GM23248 (cell line): ENCODE measurements around the gene ROMO1. TPM values are rescaled to one million over a fixed set of nuclear protein-coding genes. Genes with fewer than 3 reads are reported as not detected.
A peak's percentile ranks its signal among the peaks of the same experiment; 100 is the strongest.

ENCODE experiments used
- DNase-seq: peaks from one replicate; pipeline ENCODE4 v3.0.0-alpha.2; 2015
- H2AFZ ChIP-seq: fragments of 200-600 bp; sonication (generic); 2 replicates; pipeline ENCODE4 v1.6.1; 2016; ENCODE audit warnings: antibody characterized with exemption
- H3F3A ChIP-seq: fragments of 200-600 bp; sonication (generic); 2 replicates; pipeline ENCODE4 v1.6.1; 2016; ENCODE audit warnings: mild to moderate bottlenecking, antibody characterized with exemption, mixed run types; ENCODE audit not compliant: insufficient read depth
- H3K27ac ChIP-seq: fragments of 200-600 bp; sonication (generic); 2 replicates; pipeline ENCODE4 v1.5.1; 2016; ENCODE audit warnings: mild to moderate bottlenecking
- H3K27me3 ChIP-seq: fragments of 200-600 bp; sonication (generic); replicated peaks from 2 replicates; pipeline ENCODE4 v1.6.1; 2016; ENCODE audit warnings: mild to moderate bottlenecking; ENCODE audit not compliant: insufficient read depth
- H3K36me3 ChIP-seq: fragments of 200-600 bp; sonication (generic); 2 replicates; pipeline ENCODE4 v1.6.1; 2016; ENCODE audit warnings: low read depth, mild to moderate bottlenecking
- H3K4me1 ChIP-seq: fragments of 200-600 bp; sonication (generic); 2 replicates; pipeline ENCODE4 v1.6.1; 2016; ENCODE audit warnings: mild to moderate bottlenecking; ENCODE audit not compliant: insufficient read depth
- H3K4me2 ChIP-seq: fragments of 200-600 bp; sonication (generic); one replicate; pipeline ENCODE4 v1.6.1; 2016; ENCODE audit warnings: mild to moderate bottlenecking; ENCODE audit not compliant: unreplicated experiment
- H3K4me3 ChIP-seq: fragments of 200-600 bp; sonication (generic); 2 replicates; pipeline ENCODE4 v1.5.1; 2016; ENCODE audit warnings: mild to moderate bottlenecking
- H3K79me2 ChIP-seq: fragments of 200-600 bp; sonication (generic); 2 replicates; pipeline ENCODE4 v1.6.1; 2016; ENCODE audit warnings: mild to moderate bottlenecking; ENCODE audit not compliant: insufficient read depth
- H3K9ac ChIP-seq: fragments of 200-600 bp; sonication (generic); 2 replicates; pipeline ENCODE4 v1.6.1; 2016; ENCODE audit warnings: mild to moderate bottlenecking
- H3K9me2 ChIP-seq: fragments of 200-600 bp; sonication (generic); 2 replicates; pipeline ENCODE4 v1.6.1; 2016; ENCODE audit warnings: mixed run types, mild to moderate bottlenecking, moderate library complexity; ENCODE audit not compliant: insufficient read depth
- H3K9me3 ChIP-seq: fragments of 200-600 bp; sonication (generic); one replicate; pipeline ENCODE4 v1.6.1; 2017; ENCODE audit warnings: low read depth
- H4K20me1 ChIP-seq: fragments of 200-600 bp; sonication (generic); 2 replicates; pipeline ENCODE4 v1.6.0; 2016; ENCODE audit not compliant: insufficient read depth
- EZH2 ChIP-seq: fragments of 200-600 bp; sonication (generic); IDR thresholded peaks from 2 replicates; pipeline ENCODE4 v1.6.1; 2018; ENCODE audit warnings: antibody characterized with exemption, mild to moderate bottlenecking; ENCODE audit not compliant: insufficient read depth, poor library complexity, severe bottlenecking
- EZH2phosphoT487 ChIP-seq: fragments of 200-600 bp; sonication (generic); IDR thresholded peaks from 2 replicates; pipeline ENCODE4 v1.6.1; 2018; ENCODE audit warnings: antibody characterized with exemption, moderate library complexity, mild to moderate bottlenecking, low read depth; ENCODE audit not compliant: insufficient read depth
- WGBS, 2 experiments: methylation state at CpG; one replicate each; pipeline ENCODE4 v1.1.6; 2015 to 2017; ENCODE audit warnings: low lambda C conversion rate in 2 of 2, low coverage in 1 of 2; ENCODE audit errors: missing lambda C conversion rate in 2 of 2; 5-methylcytosine and 5-hydroxymethylcytosine counted together
- in situ Hi-C: fragments of 300-500 bp; cut with MboI; formaldehyde crosslinking; loops from 2 replicates; pipeline ENCODE4 v1.15.0; 2020
- polyA plus RNA-seq: library from polyadenylated mRNA; unstranded; fragments of >200 nt; fragmentation: Nextera tagmentation; extraction: Ambion mirVana; gene quantifications from 2 replicates; pipeline ENCODE4 v1.2.1, GENCODE V29; 2016
- total RNA-seq: library from RNA; depleted of rRNA; stranded (reverse); fragments of >200 nt; shearing (Covaris generic); gene quantifications from 2 replicates; pipeline ENCODE4 v1.2.3, GENCODE V29; 2014

ROMO1 gene
- total and polyA plus RNA-seq, 2 experiments from 2014 or later: 311 to 543 TPM

GRCh38 chr20:35653430-35653734 is 45.8 kb upstream of the ROMO1 start:
- H3K4me2 ChIP-seq: no peak overlapping the region
- no peaks in the 10 kb centered on the region for H3K9me2 ChIP-seq
- H4K20me1 ChIP-seq: peaks cover 41% of the 10 kb centered on the region
- no peaks in the 10 kb centered on the region for H3K9me3 ChIP-seq
- H3K27me3 ChIP-seq: no peaks in the 10 kb centered on the region
- H3K9ac ChIP-seq: no peak overlapping the region
- H3K4me1 ChIP-seq: peaks cover 29% of the 10 kb centered on the region
- H3F3A ChIP-seq: 0 out of 2 replicates have a peak, but pooled peaks cover 9% of the 10 kb centered on the region
- H2AFZ ChIP-seq: no peak overlapping the region
- peaks cover 100% of the 10 kb centered on the region for H3K79me2 ChIP-seq
- no peak for DNase-seq
- no peak overlapping the region for H3K4me3 ChIP-seq
- WGBS, 2 experiments: 95 to 97% methylated on average over 3 of the region's 3 CpGs
- H3K36me3 ChIP-seq: peaks cover 36% of the 10 kb centered on the region
- TF ChIP-seq EZH2: no peak
- in situ Hi-C loops: no loop called here
- no peak overlapping the region for H3K27ac ChIP-seq

- H4K20me1 ChIP-seq: peaks cover 44% of the 10 kb centered on the region
- H3K27ac ChIP-seq: no peak overlapping the region
- no peaks in the 10 kb centered on the region for H3K27me3 ChIP-seq
- peaks cover 100% of the 10 kb centered on the region for H3K79me2 ChIP-seq
- in situ Hi-C loops: no loop called here
- H3K9me2 ChIP-seq: no peaks in the 10 kb centered on the region
- TF ChIP-seq EZH2: no peak
- TF ChIP-seq EZH2phosphoT487: no peak
- H2AFZ ChIP-seq: no peak overlapping the region
- H3K4me3 ChIP-seq: no peak overlapping the region
- peaks cover 36% of the 10 kb centered on the region for H3K36me3 ChIP-seq
- peaks cover 25% of the 10 kb centered on the region for H3K4me1 ChIP-seq
- no peak overlapping the region for H3K4me2 ChIP-seq
- 0 out of 2 replicates have a peak, but pooled peaks cover 4% of the 10 kb centered on the region for H3F3A ChIP-seq
- no peaks in the 10 kb centered on the region for H3K9me3 ChIP-seq
- DNase-seq: no peak
- H3K9ac ChIP-seq: no peak overlapping the region
- 99% methylated on average over 4 of the region's 4 CpGs for WGBS, 2 experiments
These were observed 45.3 kb upstream of the ROMO1 start for GRCh38 chr20:35653893-35654292.

- no peak overlapping the region for H3K4me2 ChIP-seq
- H3K27ac ChIP-seq: no peak overlapping the region
- no peaks in the 10 kb centered on the region for H3K9me3 ChIP-seq
- peaks cover 20% of the 10 kb centered on the region for H3K4me1 ChIP-seq
- no peak for DNase-seq
- no peak overlapping the region for H2AFZ ChIP-seq
- H4K20me1 ChIP-seq: peaks cover 48% of the 10 kb centered on the region
- H3K27me3 ChIP-seq: no peaks in the 10 kb centered on the region
- H3K9ac ChIP-seq: no peak overlapping the region
- in situ Hi-C loops: no loop called here
- peaks cover 36% of the 10 kb centered on the region for H3K36me3 ChIP-seq
- H3K4me3 ChIP-seq: no peak overlapping the region
- no peaks in the 10 kb centered on the region for H3K9me2 ChIP-seq
- TF ChIP-seq EZH2: no peak
- TF ChIP-seq EZH2phosphoT487: no peak
- WGBS, 2 experiments: 94 to 95% methylated on average over 9 of the region's 9 CpGs
- peaks cover 100% of the 10 kb centered on the region for H3K79me2 ChIP-seq
- H3F3A ChIP-seq: 0 out of 2 replicates have a peak, but pooled peaks cover 4% of the 10 kb centered on the region
These were observed 44.8 kb upstream of the ROMO1 start for GRCh38 chr20:35654415-35654814.

- H3K36me3 ChIP-seq: peaks cover 26% of the 10 kb centered on the region
- TF ChIP-seq EZH2 (no peak), EZH2phosphoT487 (no peak)
- 18 to 22% methylated on average over 1 of the region's 1 CpG for WGBS, 2 experiments
These were observed 41.9 kb upstream of the ROMO1 start for GRCh38 chr20:35657271-35657670.

More at GRCh38 chr20:35657271-35657670, 41.9 kb upstream of the ROMO1 start:
- H4K20me1 ChIP-seq: peaks cover 54% of the 10 kb centered on the region
- H3K27me3 ChIP-seq: no peaks in the 10 kb centered on the region
- peak overlapping the region; percentile 19 for H3K4me2 ChIP-seq
- no peaks in the 10 kb centered on the region for H3K9me3 ChIP-seq
- no peak overlapping the region for H3K4me3 ChIP-seq
- peaks cover 100% of the 10 kb centered on the region for H3K79me2 ChIP-seq
- no peak overlapping the region for H2AFZ ChIP-seq
- H3K9ac ChIP-seq: no peak overlapping the region
- H3K27ac ChIP-seq: no peak overlapping the region
- H3F3A ChIP-seq: peaks cover 20% of the 10 kb centered on the region
- peaks cover 27% of the 10 kb centered on the region for H3K4me1 ChIP-seq
- in situ Hi-C loops: no loop called here
- DNase-seq: no peak
- H3K9me2 ChIP-seq: no peaks in the 10 kb centered on the region
